ENCODE results near the gene EMILIN2. TPM values are rescaled to one million over a fixed set of nuclear protein-coding genes. Genes with fewer than 3 reads are reported as not detected.

The EMILIN2 gene
- total and polyA plus RNA-seq, 4 donors = 0.58 to 4.6 (median 1.8) TPM

DNA sequence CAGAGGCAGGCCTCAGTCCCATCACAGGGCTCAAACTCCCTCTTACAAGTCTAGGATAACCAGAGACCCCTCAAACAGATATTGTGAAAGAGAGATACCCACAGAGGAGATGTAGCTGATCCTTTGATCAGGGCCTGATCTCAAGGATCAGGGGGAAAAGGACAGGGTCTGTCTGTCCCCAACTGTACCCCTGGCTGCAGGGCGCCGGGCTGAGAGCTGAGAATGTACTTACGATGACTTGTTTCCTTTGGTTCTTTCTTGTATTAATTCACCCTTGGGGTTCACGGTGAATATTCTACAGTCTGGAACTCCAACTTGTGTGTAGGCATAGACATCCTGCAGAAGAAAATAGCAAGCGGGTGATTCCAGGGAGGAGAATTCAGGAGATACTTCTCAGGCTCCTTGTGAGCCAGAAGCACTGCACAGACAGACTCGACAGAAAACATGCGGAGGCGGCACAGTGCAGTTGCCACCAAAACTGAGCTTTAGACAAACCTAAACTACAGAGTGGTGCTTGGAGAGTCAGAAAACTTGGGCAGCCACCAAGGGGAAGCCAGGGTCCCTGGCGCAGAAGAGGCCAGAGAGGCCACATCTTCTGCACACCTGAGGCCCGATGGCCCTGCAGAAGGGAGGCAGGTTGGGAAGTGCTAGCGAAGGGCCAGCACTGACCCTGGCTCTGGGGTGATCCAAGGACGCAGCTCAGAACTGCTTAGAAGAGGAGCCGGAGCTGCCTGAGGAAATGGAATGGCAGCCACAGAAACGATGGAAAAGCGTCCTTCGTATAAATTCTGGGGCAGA lies 73.9 kb downstream of the EMILIN2 start:
- Histone ChIP-seq H3K9me3 (ENCODE audit: control insufficient read depth in 4 of 4, low read length in 3 of 4) (no peaks in the 10 kb centered on the region), H3K27me3 (ENCODE audit: control insufficient read depth in 4 of 4, insufficient read depth in 4 of 4, low read length in 3 of 4) (no peaks in the 10 kb centered on the region), H3K36me3 (ENCODE audit: control insufficient read depth in 4 of 4, insufficient read depth in 3 of 4, low read depth in 1 of 4, low read length in 3 of 4) (peaks cover 32 to 98% (median 91%) of the 10 kb centered on the region in 4 donors), H3K4me1 (ENCODE audit: control insufficient read depth in 4 of 4, insufficient read depth in 4 of 4, low read length in 3 of 4) (no peaks in the 10 kb centered on the region), H3K9ac (ENCODE audit: low read depth in 1 of 2, low read length in 2 of 2) (no peak overlapping the region), H3K4me3 (ENCODE audit: low read depth in 1 of 3, low read length in 3 of 3) (no peak overlapping the region), H3K27ac (ENCODE audit: low read depth in 1 of 2, low read length in 2 of 2) (no peak overlapping the region)
- WGBS = 95% methylated on average over 16 of the region's 16 CpGs
- no peak for TF ChIP-seq YY1 (IDR thresholded peaks at IDR 0.05)
- no peak for TF ChIP-seq RAD21 (IDR thresholded peaks at IDR 0.05)
- no peak for TF ChIP-seq RXRA (IDR thresholded peaks at IDR 0.05)
- no peak for TF ChIP-seq JUND (IDR thresholded peaks at IDR 0.05)
- TF ChIP-seq HNF4A (conservative IDR thresholded peaks at IDR 0.05) = no peak
- no peak for TF ChIP-seq EGR1 (IDR thresholded peaks at IDR 0.05; ENCODE audit: low read depth in 2 of 2)
- TF ChIP-seq MAX (IDR thresholded peaks at IDR 0.05) = no peak
- TF ChIP-seq SP1 (IDR thresholded peaks at IDR 0.05) = no peak
- TF ChIP-seq TAF1 (conservative IDR thresholded peaks at IDR 0.05) = no peak
- TF ChIP-seq, protein P1, sequence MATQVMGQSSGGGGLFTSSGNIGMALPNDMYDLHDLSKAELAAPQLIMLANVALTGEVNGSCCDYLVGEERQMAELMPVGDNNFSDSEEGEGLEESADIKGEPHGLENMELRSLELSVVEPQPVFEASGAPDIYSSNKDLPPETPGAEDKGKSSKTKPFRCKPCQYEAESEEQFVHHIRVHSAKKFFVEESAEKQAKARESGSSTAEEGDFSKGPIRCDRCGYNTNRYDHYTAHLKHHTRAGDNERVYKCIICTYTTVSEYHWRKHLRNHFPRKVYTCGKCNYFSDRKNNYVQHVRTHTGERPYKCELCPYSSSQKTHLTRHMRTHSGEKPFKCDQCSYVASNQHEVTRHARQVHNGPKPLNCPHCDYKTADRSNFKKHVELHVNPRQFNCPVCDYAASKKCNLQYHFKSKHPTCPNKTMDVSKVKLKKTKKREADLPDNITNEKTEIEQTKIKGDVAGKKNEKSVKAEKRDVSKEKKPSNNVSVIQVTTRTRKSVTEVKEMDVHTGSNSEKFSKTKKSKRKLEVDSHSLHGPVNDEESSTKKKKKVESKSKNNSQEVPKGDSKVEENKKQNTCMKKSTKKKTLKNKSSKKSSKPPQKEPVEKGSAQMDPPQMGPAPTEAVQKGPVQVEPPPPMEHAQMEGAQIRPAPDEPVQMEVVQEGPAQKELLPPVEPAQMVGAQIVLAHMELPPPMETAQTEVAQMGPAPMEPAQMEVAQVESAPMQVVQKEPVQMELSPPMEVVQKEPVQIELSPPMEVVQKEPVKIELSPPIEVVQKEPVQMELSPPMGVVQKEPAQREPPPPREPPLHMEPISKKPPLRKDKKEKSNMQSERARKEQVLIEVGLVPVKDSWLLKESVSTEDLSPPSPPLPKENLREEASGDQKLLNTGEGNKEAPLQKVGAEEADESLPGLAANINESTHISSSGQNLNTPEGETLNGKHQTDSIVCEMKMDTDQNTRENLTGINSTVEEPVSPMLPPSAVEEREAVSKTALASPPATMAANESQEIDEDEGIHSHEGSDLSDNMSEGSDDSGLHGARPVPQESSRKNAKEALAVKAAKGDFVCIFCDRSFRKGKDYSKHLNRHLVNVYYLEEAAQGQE (IDR thresholded peaks at IDR 0.05) = no peak
- no peak for TF ChIP-seq GABPA (IDR thresholded peaks at IDR 0.05 in 1 of 2, conservative IDR thresholded peaks at IDR 0.05 in 1 of 2)
- TF ChIP-seq NR2F2 (IDR thresholded peaks at IDR 0.05) = no peak
- TF ChIP-seq, protein P2, sequence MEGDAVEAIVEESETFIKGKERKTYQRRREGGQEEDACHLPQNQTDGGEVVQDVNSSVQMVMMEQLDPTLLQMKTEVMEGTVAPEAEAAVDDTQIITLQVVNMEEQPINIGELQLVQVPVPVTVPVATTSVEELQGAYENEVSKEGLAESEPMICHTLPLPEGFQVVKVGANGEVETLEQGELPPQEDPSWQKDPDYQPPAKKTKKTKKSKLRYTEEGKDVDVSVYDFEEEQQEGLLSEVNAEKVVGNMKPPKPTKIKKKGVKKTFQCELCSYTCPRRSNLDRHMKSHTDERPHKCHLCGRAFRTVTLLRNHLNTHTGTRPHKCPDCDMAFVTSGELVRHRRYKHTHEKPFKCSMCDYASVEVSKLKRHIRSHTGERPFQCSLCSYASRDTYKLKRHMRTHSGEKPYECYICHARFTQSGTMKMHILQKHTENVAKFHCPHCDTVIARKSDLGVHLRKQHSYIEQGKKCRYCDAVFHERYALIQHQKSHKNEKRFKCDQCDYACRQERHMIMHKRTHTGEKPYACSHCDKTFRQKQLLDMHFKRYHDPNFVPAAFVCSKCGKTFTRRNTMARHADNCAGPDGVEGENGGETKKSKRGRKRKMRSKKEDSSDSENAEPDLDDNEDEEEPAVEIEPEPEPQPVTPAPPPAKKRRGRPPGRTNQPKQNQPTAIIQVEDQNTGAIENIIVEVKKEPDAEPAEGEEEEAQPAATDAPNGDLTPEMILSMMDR (IDR thresholded peaks at IDR 0.05; ENCODE audit: low read depth, low read length, missing input control) = no peak
- TF ChIP-seq, protein P3, sequence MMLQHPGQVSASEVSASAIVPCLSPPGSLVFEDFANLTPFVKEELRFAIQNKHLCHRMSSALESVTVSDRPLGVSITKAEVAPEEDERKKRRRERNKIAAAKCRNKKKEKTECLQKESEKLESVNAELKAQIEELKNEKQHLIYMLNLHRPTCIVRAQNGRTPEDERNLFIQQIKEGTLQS (IDR thresholded peaks at IDR 0.05) = no peak
- no peak for TF ChIP-seq HNF4G (IDR thresholded peaks at IDR 0.05)
- no peak for TF ChIP-seq FOXA2 (IDR thresholded peaks at IDR 0.05)
- no peak for TF ChIP-seq FOXA1 (IDR thresholded peaks at IDR 0.05)
- TF ChIP-seq, protein P4, sequence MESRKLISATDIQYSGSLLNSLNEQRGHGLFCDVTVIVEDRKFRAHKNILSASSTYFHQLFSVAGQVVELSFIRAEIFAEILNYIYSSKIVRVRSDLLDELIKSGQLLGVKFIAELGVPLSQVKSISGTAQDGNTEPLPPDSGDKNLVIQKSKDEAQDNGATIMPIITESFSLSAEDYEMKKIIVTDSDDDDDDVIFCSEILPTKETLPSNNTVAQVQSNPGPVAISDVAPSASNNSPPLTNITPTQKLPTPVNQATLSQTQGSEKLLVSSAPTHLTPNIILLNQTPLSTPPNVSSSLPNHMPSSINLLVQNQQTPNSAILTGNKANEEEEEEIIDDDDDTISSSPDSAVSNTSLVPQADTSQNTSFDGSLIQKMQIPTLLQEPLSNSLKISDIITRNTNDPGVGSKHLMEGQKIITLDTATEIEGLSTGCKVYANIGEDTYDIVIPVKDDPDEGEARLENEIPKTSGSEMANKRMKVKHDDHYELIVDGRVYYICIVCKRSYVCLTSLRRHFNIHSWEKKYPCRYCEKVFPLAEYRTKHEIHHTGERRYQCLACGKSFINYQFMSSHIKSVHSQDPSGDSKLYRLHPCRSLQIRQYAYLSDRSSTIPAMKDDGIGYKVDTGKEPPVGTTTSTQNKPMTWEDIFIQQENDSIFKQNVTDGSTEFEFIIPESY (IDR thresholded peaks at IDR 0.05) = no peak
- no peak for DNase-seq (ENCODE audit: low spot score)
